GM21737 (cell line): ENCODE data around the gene ZNF385A.
"Not testable (repeated sequence)": the region's sequence is repeated elsewhere in the genome, so short reads cannot be mapped to it uniquely, and the experiment has no call there.

ENCODE experiments used
- ATAC-seq: cut with Tn5 transposase; IDR thresholded peaks from one replicate; pipeline ENCODE4 v1.9.1; 2021; ENCODE audit warnings: mild to moderate bottlenecking, moderate library complexity; ENCODE audit not compliant: unreplicated experiment

Gene ZNF385A

GRCh38 chr12:54357506-54358190 lies 26.9 kb downstream of the ZNF385A start:
- ATAC-seq = no peak

- ATAC-seq = no peak
These were observed 27.6 kb downstream of the ZNF385A start for GRCh38 chr12:54356951-54357356.

- no peak for ATAC-seq
These were observed 28.3 kb downstream of the ZNF385A start for GRCh38 chr12:54356228-54356627.

GRCh38 chr12:54355104-54355815 lies 29.3 kb downstream of the ZNF385A start:
- no peak for ATAC-seq

GRCh38 chr12:54354271-54354670 lies 30.3 kb downstream of the ZNF385A start:
- ATAC-seq = not testable (repeated sequence)

- ATAC-seq = no peak
These were observed 31.4 kb downstream of the ZNF385A start for GRCh38 chr12:54352891-54353874.

GRCh38 chr12:54352022-54352531 lies 32.5 kb downstream of the ZNF385A start:
- ATAC-seq = no peak

GRCh38 chr12:54351341-54351740 lies 33.2 kb downstream of the ZNF385A start:
- no peak for ATAC-seq

- ATAC-seq = no peak
These were observed 33.8 kb downstream of the ZNF385A start for GRCh38 chr12:54350743-54351142.

GRCh38 chr12:54349679-54350078 lies 34.9 kb downstream of the ZNF385A start:
- ATAC-seq = no peak

GRCh38 chr12:54349036-54349435 lies 35.5 kb downstream of the ZNF385A start:
- ATAC-seq = no peak

GRCh38 chr12:54341378-54342300 lies 42.9 kb downstream of the ZNF385A start:
- ATAC-seq = no peak

- no peak for ATAC-seq
These were observed 43.7 kb downstream of the ZNF385A start for GRCh38 chr12:54340846-54341245.

GRCh38 chr12:54338698-54339296 lies 45.7 kb downstream of the ZNF385A start:
- no peak for ATAC-seq

- ATAC-seq = no peak
These were observed 46.5 kb downstream of the ZNF385A start for GRCh38 chr12:54337854-54338650.

- ATAC-seq = no peak
These were observed 47.2 kb downstream of the ZNF385A start for GRCh38 chr12:54337280-54337842.

- no peak for ATAC-seq
These were observed 51.0 kb downstream of the ZNF385A start for GRCh38 chr12:54333420-54334034.

- ATAC-seq = no peak
These were observed 53.1 kb downstream of the ZNF385A start for GRCh38 chr12:54331461-54331860.
